GM03348 (cell line): ENCODE results near the gene CAMTA1.
A peak's percentile ranks its signal among the peaks of the same experiment; 100 is the strongest.
"Not testable (repeated sequence)": the region's sequence is repeated elsewhere in the genome, so short reads cannot be mapped to it uniquely, and the experiment has no call there.

ENCODE experiments used
- DNase-seq: peaks from one replicate; pipeline ENCODE4 v3.0.0; 2012; ENCODE audit warnings: low spot score

Gene CAMTA1

GRCh38 chr1:7783178-7783711 is 998.0 kb downstream of the CAMTA1 start:
- DNase-seq: peak; percentile 84

- DNase-seq: peak; percentile 99
Observed at GRCh38 chr1:7783826-7784491, 998.7 kb downstream of the CAMTA1 start, which contains the start of gene PER3. TSS of gene PER3 (plus strand) at chr1:7784291. CDS start at chr1:7784878, 587 bp downstream.

- no peak for DNase-seq
Observed at GRCh38 chr1:7784492-7785071, 999.3 kb downstream of the CAMTA1 start.

- DNase-seq: no peak
Observed at GRCh38 chr1:7785108-7785507, 999.9 kb downstream of the CAMTA1 start.

- no peak for DNase-seq
Observed at GRCh38 chr1:7786795-7787194, 1001.5 kb downstream of the CAMTA1 start.

- DNase-seq: no peak
Observed at GRCh38 chr1:7789828-7790227, 1004.6 kb downstream of the CAMTA1 start.

GRCh38 chr1:7791027-7791426 is 1005.8 kb downstream of the CAMTA1 start:
- DNase-seq: not testable (repeated sequence)

GRCh38 chr1:7795406-7795805 is 1010.2 kb downstream of the CAMTA1 start:
- no peak for DNase-seq

GRCh38 chr1:7805460-7805859 is 1020.2 kb downstream of the CAMTA1 start:
- DNase-seq: no peak

- DNase-seq: peak; percentile 22
Observed at GRCh38 chr1:7808253-7808844, 1023.1 kb downstream of the CAMTA1 start.

- no peak for DNase-seq
Observed at GRCh38 chr1:7809742-7810141, 1024.5 kb downstream of the CAMTA1 start.

- peak; percentile 72 for DNase-seq
Observed at GRCh38 chr1:7810395-7810794, 1025.1 kb downstream of the CAMTA1 start.

GRCh38 chr1:7811476-7811875 is 1026.2 kb downstream of the CAMTA1 start:
- DNase-seq: no peak

- DNase-seq: no peak
Observed at GRCh38 chr1:7813677-7814373, 1028.6 kb downstream of the CAMTA1 start.
